ENCODE measurements around the gene KEAP1. TPM values are rescaled to one million over a fixed set of nuclear protein-coding genes. Genes with fewer than 3 reads are reported as not detected.

Gene KEAP1
- total RNA-seq, 1 donor from 2014 or later: 69.5 TPM

DNA sequence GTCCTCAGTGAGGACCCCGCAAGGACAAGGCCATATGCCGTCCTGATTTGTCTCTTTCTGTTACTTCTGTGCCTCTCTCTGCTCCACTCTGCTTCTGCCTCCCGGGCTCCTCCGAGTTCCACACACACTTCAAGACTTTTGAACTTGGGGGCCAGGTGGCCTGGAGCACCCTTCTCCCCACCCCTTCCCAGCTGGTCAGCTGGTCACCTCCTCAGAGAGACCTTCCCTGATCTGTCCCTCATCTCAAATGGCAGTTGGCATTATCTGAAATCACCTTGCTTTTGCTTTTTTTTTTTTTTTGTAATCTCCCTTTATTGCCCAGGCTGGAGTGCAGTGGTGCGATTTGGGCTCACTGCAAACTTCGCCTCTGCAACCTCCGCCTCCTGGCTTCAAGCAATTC is 16.3 kb upstream of the KEAP1 start:
- no peaks in the 10 kb centered on the region for H3K36me3 Mint-ChIP-seq
- peaks cover 20% of the 10 kb centered on the region for H3K4me1 Mint-ChIP-seq
- no peak for DNase-seq (ENCODE audit: low spot score in 2 of 2, unreplicated experiment in 2 of 2)
- TF ChIP-seq, protein P1, sequence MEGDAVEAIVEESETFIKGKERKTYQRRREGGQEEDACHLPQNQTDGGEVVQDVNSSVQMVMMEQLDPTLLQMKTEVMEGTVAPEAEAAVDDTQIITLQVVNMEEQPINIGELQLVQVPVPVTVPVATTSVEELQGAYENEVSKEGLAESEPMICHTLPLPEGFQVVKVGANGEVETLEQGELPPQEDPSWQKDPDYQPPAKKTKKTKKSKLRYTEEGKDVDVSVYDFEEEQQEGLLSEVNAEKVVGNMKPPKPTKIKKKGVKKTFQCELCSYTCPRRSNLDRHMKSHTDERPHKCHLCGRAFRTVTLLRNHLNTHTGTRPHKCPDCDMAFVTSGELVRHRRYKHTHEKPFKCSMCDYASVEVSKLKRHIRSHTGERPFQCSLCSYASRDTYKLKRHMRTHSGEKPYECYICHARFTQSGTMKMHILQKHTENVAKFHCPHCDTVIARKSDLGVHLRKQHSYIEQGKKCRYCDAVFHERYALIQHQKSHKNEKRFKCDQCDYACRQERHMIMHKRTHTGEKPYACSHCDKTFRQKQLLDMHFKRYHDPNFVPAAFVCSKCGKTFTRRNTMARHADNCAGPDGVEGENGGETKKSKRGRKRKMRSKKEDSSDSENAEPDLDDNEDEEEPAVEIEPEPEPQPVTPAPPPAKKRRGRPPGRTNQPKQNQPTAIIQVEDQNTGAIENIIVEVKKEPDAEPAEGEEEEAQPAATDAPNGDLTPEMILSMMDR (IDR thresholded peaks at IDR 0.05; ENCODE audit: unreplicated experiment): no peak
- H3K27ac Mint-ChIP-seq: no peak overlapping the region
- no peaks in the 10 kb centered on the region for H3K9me3 Mint-ChIP-seq
- H3K27me3 Mint-ChIP-seq (ENCODE audit: low read depth): peaks cover 80% of the 10 kb centered on the region
- peak overlapping the region; percentile 40 for H3K4me3 Mint-ChIP-seq

DNA sequence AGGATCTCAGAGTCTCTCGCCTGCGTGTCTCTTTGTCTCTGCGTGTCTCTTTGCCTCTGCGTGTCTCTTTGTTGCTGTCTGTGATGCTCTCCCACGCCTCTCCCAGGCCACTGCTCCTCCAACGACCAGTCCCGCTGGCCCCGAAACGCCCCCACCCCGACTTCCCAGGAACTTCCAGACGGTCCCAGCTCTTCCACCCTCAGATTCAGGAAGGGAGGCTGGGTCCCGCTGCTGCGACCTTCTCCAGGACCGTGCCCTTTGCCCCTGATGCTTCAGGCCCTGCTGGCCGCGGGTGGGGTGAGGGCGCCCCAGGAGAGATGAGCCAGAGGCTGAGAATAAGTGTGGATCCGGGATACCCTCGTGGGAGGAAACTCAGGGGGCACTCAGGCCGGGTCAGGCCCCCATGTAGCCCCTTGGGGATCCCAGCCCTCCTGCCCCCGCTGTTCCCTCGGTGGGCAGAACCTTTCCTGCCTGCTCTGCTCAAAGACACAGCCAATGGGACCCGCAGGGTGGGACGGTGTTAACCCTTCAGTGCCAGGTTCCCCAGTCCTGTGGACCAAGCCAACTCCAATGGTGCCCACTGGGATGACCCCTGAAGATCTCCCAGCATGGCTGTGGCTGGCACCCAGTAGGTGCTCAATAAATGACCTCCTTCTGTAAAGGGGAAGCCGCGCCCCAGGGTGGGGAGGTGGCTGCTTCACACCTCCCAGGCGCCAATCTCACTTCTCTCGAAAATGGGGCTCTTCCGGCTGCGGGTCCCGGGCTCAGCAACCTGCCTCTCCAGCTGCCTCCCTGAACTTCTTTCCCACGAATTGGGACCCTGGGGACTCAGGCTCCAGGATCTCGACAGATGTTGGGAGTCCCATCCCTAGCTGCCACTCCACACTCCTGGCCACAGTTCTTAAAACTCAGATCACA is 15.5 kb upstream of the KEAP1 start:
- Mint-ChIP-seq H3K4me3 (peak overlapping the region; percentile 71), H3K9me3 (no peaks in the 10 kb centered on the region), H3K4me1 (peaks cover 20% of the 10 kb centered on the region), H3K27ac (no peak overlapping the region), H3K27me3 (ENCODE audit: low read depth) (peaks cover 74% of the 10 kb centered on the region), H3K36me3 (no peaks in the 10 kb centered on the region)
- TF ChIP-seq, protein P1 (IDR thresholded peaks at IDR 0.05; ENCODE audit: unreplicated experiment): no peak
- no peak for DNase-seq (ENCODE audit: low spot score in 2 of 2, unreplicated experiment in 2 of 2)

DNA sequence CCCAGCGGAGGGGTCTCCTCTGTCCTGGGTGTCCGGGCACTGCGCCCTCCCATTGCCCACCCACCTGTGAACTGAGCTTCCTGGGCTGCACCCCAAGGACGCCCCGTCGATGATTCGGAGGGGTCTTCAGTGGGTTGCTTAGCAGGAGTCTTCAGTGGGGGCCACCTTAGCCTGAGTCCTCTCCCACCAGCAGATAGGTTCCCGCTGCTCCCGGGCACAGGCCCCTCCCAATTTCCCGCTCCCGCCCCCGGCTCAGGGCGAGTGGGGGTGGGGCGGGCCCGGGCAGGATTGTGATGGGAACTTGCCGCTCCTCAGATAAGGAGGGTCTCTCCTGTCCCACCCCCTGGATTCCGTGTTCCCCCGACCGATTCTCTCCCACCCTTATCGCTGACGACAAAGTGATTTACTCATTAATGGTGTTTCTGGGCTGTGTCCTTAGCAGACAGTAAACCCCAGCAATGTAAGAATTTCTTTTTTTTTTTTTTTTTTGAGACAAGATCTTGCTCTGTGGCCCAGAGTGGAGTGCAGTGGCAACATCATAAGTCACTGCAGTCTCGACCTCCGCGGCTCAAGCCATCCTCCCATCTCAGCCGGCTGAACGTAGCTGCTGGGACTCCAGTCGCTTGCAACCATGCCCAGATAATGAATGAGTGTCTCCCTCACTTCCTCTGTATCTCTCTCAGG is 14.7 kb upstream of the KEAP1 start:
- H3K27me3 Mint-ChIP-seq (ENCODE audit: low read depth): peaks cover 75% of the 10 kb centered on the region
- peak in 1 of 2 experiments; percentile 58 for DNase-seq (ENCODE audit: low spot score in 2 of 2, unreplicated experiment in 2 of 2)
- TF ChIP-seq, protein P1 (IDR thresholded peaks at IDR 0.05; ENCODE audit: unreplicated experiment): no peak

DNA sequence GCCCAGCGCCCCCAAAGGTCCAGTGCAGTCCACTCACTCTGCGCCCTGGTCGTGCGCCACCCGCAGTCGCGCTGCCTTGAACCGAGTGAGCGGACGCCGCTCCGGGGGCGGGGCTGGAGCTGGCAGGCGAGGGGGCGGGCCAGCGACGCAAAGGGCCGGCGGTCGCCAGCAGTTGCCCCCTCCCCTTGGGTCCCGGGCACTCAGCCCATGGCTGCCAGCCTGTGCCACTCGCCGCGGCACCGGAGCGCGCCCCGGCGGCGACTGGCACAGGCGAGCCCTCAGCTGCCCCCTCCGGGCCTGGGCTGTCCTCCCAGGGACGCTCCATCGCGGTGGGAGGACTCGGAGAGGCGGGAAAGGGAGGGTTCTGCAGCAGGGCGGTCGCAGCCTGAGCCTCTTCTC is 14.2 kb upstream of the KEAP1 start, which contains the start of gene S1PR5:
TSS of gene S1PR5 (minus strand) at position 87 of the 399 bp plus-strand sequence. CDS start 2,436 bp downstream, outside the sequence.
- TF ChIP-seq, protein P1 (IDR thresholded peaks at IDR 0.05; ENCODE audit: unreplicated experiment): no peak
- Mint-ChIP-seq H3K27me3 (ENCODE audit: low read depth) (peaks cover 74% of the 10 kb centered on the region), H3K36me3 (no peaks in the 10 kb centered on the region), H3K9me3 (no peaks in the 10 kb centered on the region), H3K27ac (peak within 1 kb of the TSS; percentile 73), H3K4me1 (peaks cover 20% of the 10 kb centered on the region), H3K4me3 (peak within 1 kb of the TSS; percentile 71)
- peak in 1 of 2 experiments; percentile 48 for DNase-seq (ENCODE audit: low spot score in 2 of 2, unreplicated experiment in 2 of 2)

More for the DNA sequence above, 14.7 kb upstream of the KEAP1 start:
- peak overlapping the region; percentile 73 for H3K27ac Mint-ChIP-seq
- no peaks in the 10 kb centered on the region for H3K9me3 Mint-ChIP-seq
- H3K4me1 Mint-ChIP-seq: peaks cover 20% of the 10 kb centered on the region
- no peaks in the 10 kb centered on the region for H3K36me3 Mint-ChIP-seq
- H3K4me3 Mint-ChIP-seq: peak overlapping the region; percentile 71

DNA sequence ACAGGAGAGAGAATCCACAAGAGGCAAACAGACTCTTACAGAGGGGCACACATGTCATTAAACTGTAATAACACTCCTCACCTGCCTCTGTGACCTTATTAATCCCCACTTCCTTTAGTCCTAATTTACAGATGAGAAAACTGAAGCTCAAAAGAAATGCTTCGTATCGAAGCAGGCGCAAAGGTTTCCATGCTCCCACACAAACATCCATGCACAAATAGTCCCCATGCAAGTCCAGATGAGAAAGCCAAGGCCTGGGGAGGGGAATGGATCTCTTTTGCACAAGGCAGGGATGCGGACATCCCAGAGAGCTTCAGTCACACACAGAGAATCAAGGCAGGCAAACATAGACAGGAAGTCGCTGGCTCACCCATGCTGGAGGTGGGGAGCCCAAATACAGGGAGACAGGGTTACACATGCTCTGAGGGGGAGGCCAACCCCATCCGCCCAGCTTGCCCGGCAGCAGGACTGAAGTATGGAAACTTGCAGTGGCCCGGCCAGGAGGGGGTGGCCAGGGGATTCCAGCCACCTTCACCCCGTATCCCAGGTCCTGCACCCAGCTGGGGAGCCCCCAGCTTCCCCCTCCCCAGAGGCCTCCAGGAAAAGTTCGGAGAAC is 13.6 kb upstream of the KEAP1 start:
- H3K27ac Mint-ChIP-seq: peak overlapping the region; percentile 8
- H3K4me1 Mint-ChIP-seq: peaks cover 20% of the 10 kb centered on the region
- no peaks in the 10 kb centered on the region for H3K36me3 Mint-ChIP-seq
- no peaks in the 10 kb centered on the region for H3K9me3 Mint-ChIP-seq
- H3K4me3 Mint-ChIP-seq: peak overlapping the region; percentile 64
- no peak for DNase-seq (ENCODE audit: low spot score in 2 of 2, unreplicated experiment in 2 of 2)
- peaks cover 68% of the 10 kb centered on the region for H3K27me3 Mint-ChIP-seq (ENCODE audit: low read depth)
- TF ChIP-seq, protein P1 (IDR thresholded peaks at IDR 0.05; ENCODE audit: unreplicated experiment): no peak

Data from mesothelial cell of epicardium (in vitro differentiated cells).